ENCODE measurements around the gene GRM5.

The GRM5 gene

DNA sequence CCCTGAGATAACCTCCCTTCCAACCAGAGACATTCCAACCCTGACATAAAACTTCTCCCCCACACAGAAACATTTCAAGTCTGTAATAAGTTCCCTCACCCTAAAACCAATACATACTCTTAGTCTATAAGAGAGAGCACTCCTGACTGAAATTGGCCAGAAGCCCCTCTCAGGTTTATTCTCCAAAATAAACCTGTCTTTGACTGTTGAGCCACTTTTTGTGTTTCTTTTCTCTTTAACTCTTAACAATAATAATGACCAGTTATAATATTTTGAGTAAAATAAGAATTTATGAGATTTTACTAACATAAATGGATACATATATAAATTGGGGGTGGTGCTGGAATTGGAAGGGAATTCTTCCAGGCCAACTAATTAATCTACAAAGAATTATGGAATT lies 93.6 kb downstream of the GRM5 start:
- no peak for TF ChIP-seq POLR2AphosphoS5 (IDR thresholded peaks at IDR 0.05; ENCODE audit: low read depth, low read length)
- TF ChIP-seq SIN3A (IDR thresholded peaks at IDR 0.05; ENCODE audit: borderline replicate concordance, insufficient read depth, low read length): no peak
- TF ChIP-seq, protein P1, sequence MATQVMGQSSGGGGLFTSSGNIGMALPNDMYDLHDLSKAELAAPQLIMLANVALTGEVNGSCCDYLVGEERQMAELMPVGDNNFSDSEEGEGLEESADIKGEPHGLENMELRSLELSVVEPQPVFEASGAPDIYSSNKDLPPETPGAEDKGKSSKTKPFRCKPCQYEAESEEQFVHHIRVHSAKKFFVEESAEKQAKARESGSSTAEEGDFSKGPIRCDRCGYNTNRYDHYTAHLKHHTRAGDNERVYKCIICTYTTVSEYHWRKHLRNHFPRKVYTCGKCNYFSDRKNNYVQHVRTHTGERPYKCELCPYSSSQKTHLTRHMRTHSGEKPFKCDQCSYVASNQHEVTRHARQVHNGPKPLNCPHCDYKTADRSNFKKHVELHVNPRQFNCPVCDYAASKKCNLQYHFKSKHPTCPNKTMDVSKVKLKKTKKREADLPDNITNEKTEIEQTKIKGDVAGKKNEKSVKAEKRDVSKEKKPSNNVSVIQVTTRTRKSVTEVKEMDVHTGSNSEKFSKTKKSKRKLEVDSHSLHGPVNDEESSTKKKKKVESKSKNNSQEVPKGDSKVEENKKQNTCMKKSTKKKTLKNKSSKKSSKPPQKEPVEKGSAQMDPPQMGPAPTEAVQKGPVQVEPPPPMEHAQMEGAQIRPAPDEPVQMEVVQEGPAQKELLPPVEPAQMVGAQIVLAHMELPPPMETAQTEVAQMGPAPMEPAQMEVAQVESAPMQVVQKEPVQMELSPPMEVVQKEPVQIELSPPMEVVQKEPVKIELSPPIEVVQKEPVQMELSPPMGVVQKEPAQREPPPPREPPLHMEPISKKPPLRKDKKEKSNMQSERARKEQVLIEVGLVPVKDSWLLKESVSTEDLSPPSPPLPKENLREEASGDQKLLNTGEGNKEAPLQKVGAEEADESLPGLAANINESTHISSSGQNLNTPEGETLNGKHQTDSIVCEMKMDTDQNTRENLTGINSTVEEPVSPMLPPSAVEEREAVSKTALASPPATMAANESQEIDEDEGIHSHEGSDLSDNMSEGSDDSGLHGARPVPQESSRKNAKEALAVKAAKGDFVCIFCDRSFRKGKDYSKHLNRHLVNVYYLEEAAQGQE (IDR thresholded peaks at IDR 0.05; ENCODE audit: insufficient read depth in 1 of 2, low read depth in 2 of 2, low read length in 2 of 2): no peak
- no peak for TF ChIP-seq FOXP2 (optimal IDR thresholded peaks at IDR 0.05; ENCODE audit: borderline replicate concordance, extremely low read depth, extremely low read length, insufficient read depth)
- TF ChIP-seq TAF1 (IDR thresholded peaks at IDR 0.05; ENCODE audit: borderline replicate concordance, insufficient read depth, low read length): no peak

DNA sequence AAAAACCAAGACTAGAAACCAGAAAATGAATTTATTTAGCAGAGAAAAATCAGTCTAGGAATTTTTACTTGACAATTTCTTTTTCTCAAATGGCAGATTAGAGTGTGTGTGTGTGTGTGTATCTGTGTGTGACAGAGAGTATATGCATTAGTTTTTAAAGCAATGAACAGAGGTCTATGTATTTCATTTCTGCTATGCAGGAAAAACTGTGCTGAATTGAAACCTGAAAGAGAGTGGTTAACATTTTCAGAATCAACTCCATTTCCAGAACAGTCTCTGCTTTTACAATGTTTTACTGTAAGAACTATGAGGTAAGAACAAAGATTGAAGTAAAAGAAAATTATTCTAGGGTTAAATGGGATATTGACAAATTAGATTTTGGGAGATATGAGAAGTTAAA lies 114.8 kb downstream of the GRM5 start:
- TF ChIP-seq FOXP2 (optimal IDR thresholded peaks at IDR 0.05; ENCODE audit: borderline replicate concordance, extremely low read depth, extremely low read length, insufficient read depth): no peak
- TF ChIP-seq TAF1 (IDR thresholded peaks at IDR 0.05; ENCODE audit: borderline replicate concordance, insufficient read depth, low read length): no peak
- no peak for TF ChIP-seq SIN3A (IDR thresholded peaks at IDR 0.05; ENCODE audit: borderline replicate concordance, insufficient read depth, low read length)
- no peak for TF ChIP-seq POLR2AphosphoS5 (IDR thresholded peaks at IDR 0.05; ENCODE audit: low read depth, low read length)
- TF ChIP-seq, protein P1 (IDR thresholded peaks at IDR 0.05; ENCODE audit: insufficient read depth in 1 of 2, low read depth in 2 of 2, low read length in 2 of 2): no peak

DNA sequence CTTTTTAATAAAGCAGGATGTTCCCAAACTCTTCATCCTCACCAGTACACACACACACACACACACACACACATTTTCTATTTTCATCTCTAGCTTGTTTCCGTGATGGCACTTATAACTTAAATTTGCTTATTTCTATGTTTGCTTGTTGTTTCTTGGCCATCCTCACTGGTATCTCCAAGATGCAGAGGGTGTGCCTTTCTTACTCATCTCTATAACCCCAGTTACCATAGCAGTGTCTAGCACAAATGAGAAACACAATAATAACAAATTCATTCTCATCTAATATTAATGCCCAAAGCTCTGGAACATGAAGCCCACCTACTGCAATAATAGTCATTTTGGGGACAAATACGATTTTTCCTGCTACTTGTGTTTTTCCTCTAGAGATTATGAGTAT lies 156.3 kb downstream of the GRM5 start:
- no peak for TF ChIP-seq TAF1 (IDR thresholded peaks at IDR 0.05; ENCODE audit: borderline replicate concordance, insufficient read depth, low read length)
- no peak for TF ChIP-seq FOXP2 (optimal IDR thresholded peaks at IDR 0.05; ENCODE audit: borderline replicate concordance, extremely low read depth, extremely low read length, insufficient read depth)
- TF ChIP-seq POLR2AphosphoS5 (IDR thresholded peaks at IDR 0.05; ENCODE audit: low read depth, low read length): no peak
- TF ChIP-seq, protein P1 (IDR thresholded peaks at IDR 0.05; ENCODE audit: insufficient read depth in 1 of 2, low read depth in 2 of 2, low read length in 2 of 2): no peak
- TF ChIP-seq SIN3A (IDR thresholded peaks at IDR 0.05; ENCODE audit: borderline replicate concordance, insufficient read depth, low read length): no peak

DNA sequence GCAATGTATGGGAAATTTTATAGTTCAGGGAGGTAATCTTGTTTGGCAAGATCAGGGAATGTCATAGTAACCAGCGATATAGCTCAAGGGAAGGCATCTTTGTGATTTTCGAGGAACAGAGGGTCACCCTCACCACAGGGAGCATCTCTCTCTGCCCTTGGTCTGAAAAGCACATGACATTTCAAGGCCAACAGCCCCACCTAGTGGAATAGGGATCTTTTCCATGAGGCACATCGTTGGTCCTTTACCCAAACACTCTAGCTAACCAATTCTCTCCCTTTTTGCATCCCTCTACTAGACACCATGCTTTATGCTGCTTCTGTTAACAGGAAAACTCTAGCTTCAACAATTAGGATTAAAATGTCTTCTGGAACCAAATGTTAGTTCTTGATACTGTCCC lies 179.0 kb downstream of the GRM5 start:
- TF ChIP-seq, protein P1 (IDR thresholded peaks at IDR 0.05; ENCODE audit: insufficient read depth in 1 of 2, low read depth in 2 of 2, low read length in 2 of 2): no peak
- TF ChIP-seq POLR2AphosphoS5 (IDR thresholded peaks at IDR 0.05; ENCODE audit: low read depth, low read length): no peak
- TF ChIP-seq TAF1 (IDR thresholded peaks at IDR 0.05; ENCODE audit: borderline replicate concordance, insufficient read depth, low read length): no peak
- TF ChIP-seq SIN3A (IDR thresholded peaks at IDR 0.05; ENCODE audit: borderline replicate concordance, insufficient read depth, low read length): no peak
- TF ChIP-seq FOXP2 (optimal IDR thresholded peaks at IDR 0.05; ENCODE audit: borderline replicate concordance, extremely low read depth, extremely low read length, insufficient read depth): no peak

DNA sequence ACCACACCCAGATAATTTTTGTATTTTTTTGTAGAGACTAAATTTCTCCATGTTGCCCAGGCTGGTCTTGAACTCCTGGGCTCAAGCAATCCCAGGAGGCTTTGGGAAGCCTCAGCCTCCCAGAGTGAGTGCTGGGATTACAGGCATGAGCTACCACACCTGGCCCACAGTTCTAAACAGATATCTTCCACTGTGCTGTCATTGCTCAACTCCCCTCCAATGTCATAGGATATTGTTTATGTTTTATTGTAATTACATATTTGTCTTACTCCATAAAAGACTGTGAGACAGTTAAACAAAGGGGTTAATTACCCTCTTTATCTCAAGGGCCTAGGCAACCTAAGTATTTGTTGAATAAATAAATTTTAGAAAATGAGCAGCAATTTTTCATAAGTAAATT lies 204.2 kb downstream of the GRM5 start:
- TF ChIP-seq SIN3A (IDR thresholded peaks at IDR 0.05; ENCODE audit: borderline replicate concordance, insufficient read depth, low read length) (no peak), POLR2AphosphoS5 (IDR thresholded peaks at IDR 0.05; ENCODE audit: low read depth, low read length) (no peak), FOXP2 (optimal IDR thresholded peaks at IDR 0.05; ENCODE audit: borderline replicate concordance, extremely low read depth, extremely low read length, insufficient read depth) (no peak), TAF1 (IDR thresholded peaks at IDR 0.05; ENCODE audit: borderline replicate concordance, insufficient read depth, low read length) (no peak)
- TF ChIP-seq, protein P1 (IDR thresholded peaks at IDR 0.05; ENCODE audit: insufficient read depth in 1 of 2, low read depth in 2 of 2, low read length in 2 of 2): no peak
